HCT116 (cell line): Measurements from ENCODE around the gene HMX1. TPM values are rescaled to one million over a fixed set of nuclear protein-coding genes. Genes with fewer than 3 reads are reported as not detected.

Experiments used
- ATAC-seq: fragments of 200-7000 bp; cut with Tn5 transposase; 2 replicates; pipeline ENCODE4 v1.9.1; 2020; ENCODE audit warnings: mild to moderate bottlenecking, moderate library complexity
- BruUV-seq: library from RNA; stranded (reverse); fragments of 400-500 nt; replicated peaks from 2 replicates; lab custom pipeline; 2021; lab: Mats Ljungman, UMichigan
- CTCF ChIA-PET: fragments of 300-600 bp; sonication (Branson Sonifier 250); formaldehyde crosslinking; loops from one replicate; lab custom pipeline; 2021; ENCODE audit warnings: antibody characterized with exemption; lab: Charles Lee
- POLR2A ChIA-PET: fragments of 300-600, 350-600 bp; sonication (Branson Sonifier 250); formaldehyde crosslinking; loops from one replicate; lab custom pipeline; 2021; ENCODE audit warnings: antibody characterized with exemption; lab: Charles Lee
- RAD21 ChIA-PET, 2 experiments: fragments of 300-600 bp; sonication (Branson Sonifier 250); formaldehyde crosslinking; loops; one replicate each; lab custom pipeline; 2023; ENCODE audit warnings: low total read pairs in 2 of 2; ENCODE audit not compliant: uncharacterized antibody in 2 of 2, unreplicated experiment in 2 of 2, low non-redundant PET in 1 of 2; lab: Charles Lee
- DNase-seq: peaks from one replicate; pipeline ENCODE4 v3.0.0-alpha.2; 2010; ENCODE audit warnings: low read depth, low spot score
- H2AFZ ChIP-seq: fragments of 200-600 bp; shearing (Covaris generic), sonication (generic); 2 replicates; pipeline ENCODE4 v1.6.1; 2017; ENCODE audit warnings: low read depth, mixed run types, mixed read lengths, antibody characterized with exemption, low read length; ENCODE audit not compliant: poor library complexity, severe bottlenecking
- H3K27ac ChIP-seq: 2 replicates; pipeline ENCODE4 v1.5.1; 2012; ENCODE audit warnings: low read depth, low read length
- H3K27me3 ChIP-seq: fragments of 200-600 bp; sonication (generic); 2 replicates; pipeline ENCODE4 v1.6.1; 2016; ENCODE audit warnings: mixed run types, low read length, mixed read lengths; ENCODE audit not compliant: insufficient read depth
- H3K36me3 ChIP-seq, 2 experiments: fragments of 200-500 bp in 1 of 2; fragments of 200-600 bp in 1 of 2; sonication (Bioruptor generic) in 1 of 2; sonication (generic) in 1 of 2; 2 replicates each; pipeline versions ENCODE4 v1.5.1 to v1.6.1; 2014 to 2016; ENCODE audit warnings: low read length in 2 of 2, inconsistent platforms in 1 of 2, mixed read lengths in 1 of 2, mixed run types in 1 of 2; ENCODE audit not compliant: insufficient read depth in 2 of 2, control insufficient read depth in 1 of 2
- H3K4me1 ChIP-seq, 2 experiments: fragments of 200-600 bp in 1 of 2; sonication (generic) in 1 of 2; 2 replicates each; pipeline versions ENCODE4 v1.5.1 to v1.6.1; 2012 to 2017; ENCODE audit warnings: low read length in 2 of 2, inconsistent platforms in 1 of 2, mild to moderate bottlenecking in 1 of 2, mixed read lengths in 1 of 2, mixed run types in 1 of 2, moderate library complexity in 1 of 2; ENCODE audit not compliant: insufficient read depth in 2 of 2, control insufficient read depth in 1 of 2
- H3K4me2 ChIP-seq: fragments of 200-600 bp; sonication (generic); 2 replicates; pipeline ENCODE4 v1.6.1; 2017; ENCODE audit warnings: mixed run types, low read length, mixed read lengths
- H3K4me3 ChIP-seq, 2 experiments: fragments of 200-600 bp in 1 of 2; sonication (generic) in 1 of 2; replicated peaks in 1 of 2; 2 replicates each; pipeline ENCODE4 v1.5.1; 2011 to 2016; ENCODE audit warnings: low read length in 2 of 2, control low read depth in 1 of 2, low read depth in 1 of 2, mild to moderate bottlenecking in 1 of 2, mixed read lengths in 1 of 2, mixed run types in 1 of 2
- H3K79me2 ChIP-seq: fragments of 200-600 bp; sonication (generic); 2 replicates; pipeline ENCODE4 v1.6.1; 2017; ENCODE audit warnings: mild to moderate bottlenecking, mixed run types, low read length, moderate library complexity, mixed read lengths; ENCODE audit not compliant: insufficient read depth
- H3K9ac ChIP-seq: fragments of 200-600 bp; sonication (generic); 2 replicates; pipeline ENCODE4 v1.6.1; 2016; ENCODE audit warnings: low read length, mixed read lengths
- H3K9me2 ChIP-seq: fragments of 200-600 bp; sonication (generic), shearing (Covaris generic); 2 replicates; pipeline ENCODE4 v1.6.1; 2017; ENCODE audit warnings: mixed run types, mild to moderate bottlenecking, moderate library complexity; ENCODE audit not compliant: insufficient read depth
- H3K9me3 ChIP-seq, 2 experiments: fragments of 200-500 bp in 1 of 2; fragments of 200-600 bp in 1 of 2; sonication (Bioruptor generic) in 1 of 2; sonication (generic) in 1 of 2; 2 replicates each; pipeline ENCODE4 v1.6.1; 2014 to 2017; ENCODE audit warnings: low read length in 2 of 2, mixed read lengths in 2 of 2, inconsistent platforms in 1 of 2, low read depth in 1 of 2, mild to moderate bottlenecking in 1 of 2, mixed run types in 1 of 2, moderate library complexity in 1 of 2; ENCODE audit not compliant: control insufficient read depth in 1 of 2, insufficient read depth in 1 of 2
- H4K20me1 ChIP-seq: fragments of 200-600 bp; sonication (generic), shearing (Covaris generic); 2 replicates; pipeline ENCODE4 v1.6.1; 2017; ENCODE audit warnings: mixed run types, mild to moderate bottlenecking, moderate library complexity; ENCODE audit not compliant: insufficient read depth
- CEBPB ChIP-seq: IDR thresholded peaks from 2 replicates; pipeline ENCODE4 v1.6.1; 2012; ENCODE audit warnings: low read depth
- EGR1 ChIP-seq: IDR thresholded peaks from 2 replicates; pipeline ENCODE4 v1.6.1; 2012; ENCODE audit warnings: low read depth
- MAX ChIP-seq: IDR thresholded peaks from 2 replicates; pipeline ENCODE4 v1.6.1; 2012
- RAD21 ChIP-seq: IDR thresholded peaks from 2 replicates; pipeline ENCODE4 v1.6.1; 2012; ENCODE audit warnings: low read depth, mild to moderate bottlenecking
- SIN3A ChIP-seq: IDR thresholded peaks from 2 replicates; pipeline ENCODE4 v1.6.1; 2012; ENCODE audit warnings: low read depth
- SRF ChIP-seq: IDR thresholded peaks from 2 replicates; pipeline ENCODE4 v1.6.1; 2012; ENCODE audit warnings: low read depth
- TCF7L2 ChIP-seq: IDR thresholded peaks from 2 replicates; pipeline ENCODE4 v1.7.0; 2011; ENCODE audit warnings: borderline replicate concordance, inconsistent platforms; ENCODE audit not compliant: insufficient read depth, insufficient read length; ENCODE audit errors: extremely low read depth
- YY1 ChIP-seq: IDR thresholded peaks from 2 replicates; pipeline ENCODE4 v1.6.1; 2011; ENCODE audit warnings: low read length, low read depth, moderate library complexity, mild to moderate bottlenecking; ENCODE audit not compliant: insufficient replicate concordance; ENCODE audit errors: extremely low read depth
- intact Hi-C: fragments of 100-400 bp; cut with micrococcal nuclease; formaldehyde crosslinking; loops from 2 replicates; pipeline ENCODE4 v1.10.0; 2022
- total RNA-seq: library from RNA; stranded (reverse); gene quantifications from one replicate; pipeline ENCODE4 v1.2.1, GENCODE V29; 2021; ENCODE audit not compliant: unreplicated experiment
- TF ChIP-seq, protein P1 (sequence below), 3 experiments: fragments of 200-600 bp in 1 of 3; sonication (generic) in 1 of 3; IDR thresholded peaks in 2 of 3; conservative IDR thresholded peaks in 1 of 3; 2 replicates each; pipeline ENCODE4 v1.5.1; 2012 to 2017; ENCODE audit warnings: low read depth in 2 of 3, low read length in 2 of 3, antibody characterized with exemption in 1 of 3, borderline replicate concordance in 1 of 3, control low read depth in 1 of 3, mild to moderate bottlenecking in 1 of 3, mixed read lengths in 1 of 3, mixed run types in 1 of 3, moderate library complexity in 1 of 3; ENCODE audit not compliant: insufficient read depth in 1 of 3

Gene HMX1
- total RNA-seq, 1 experiment from 2014 or later = 0.39 TPM

GRCh38 chr4:8886612-8887406 is 15.2 kb upstream of the HMX1 start:
- POLR2A ChIA-PET = no interaction called here
- no peaks in the 10 kb centered on the region for H3K79me2 ChIP-seq
- no peak overlapping the region for H3K27ac ChIP-seq
- H3K4me2 ChIP-seq = no peak overlapping the region
- no peak overlapping the region for H2AFZ ChIP-seq
- no peak overlapping the region for H3K4me3 ChIP-seq
- H3K27me3 ChIP-seq = no peaks in the 10 kb centered on the region
- H3K4me1 ChIP-seq = peaks cover 0 to 5% of the 10 kb centered on the region in 2 experiments; a peak in 1 of 4 replicates
- H3K9me2 ChIP-seq = no peaks in the 10 kb centered on the region
- H3K9ac ChIP-seq = no peak overlapping the region
- CTCF ChIA-PET = interaction anchor here (1.0 to 2.2 kb wide), 2 partner anchors 12 to 199 kb away, joined by 3 to 15 read pairs; no protein-coding TSS in a partner anchor
- H4K20me1 ChIP-seq = no peaks in the 10 kb centered on the region
- ATAC-seq = no peak
- H3K9me3 ChIP-seq = peaks cover 0 to 4% of the 10 kb centered on the region in 2 experiments; a peak in 1 of 4 replicates
- RAD21 ChIA-PET = no interaction called here
- no peak for TF ChIP-seq EGR1
- TF ChIP-seq, protein P1, sequence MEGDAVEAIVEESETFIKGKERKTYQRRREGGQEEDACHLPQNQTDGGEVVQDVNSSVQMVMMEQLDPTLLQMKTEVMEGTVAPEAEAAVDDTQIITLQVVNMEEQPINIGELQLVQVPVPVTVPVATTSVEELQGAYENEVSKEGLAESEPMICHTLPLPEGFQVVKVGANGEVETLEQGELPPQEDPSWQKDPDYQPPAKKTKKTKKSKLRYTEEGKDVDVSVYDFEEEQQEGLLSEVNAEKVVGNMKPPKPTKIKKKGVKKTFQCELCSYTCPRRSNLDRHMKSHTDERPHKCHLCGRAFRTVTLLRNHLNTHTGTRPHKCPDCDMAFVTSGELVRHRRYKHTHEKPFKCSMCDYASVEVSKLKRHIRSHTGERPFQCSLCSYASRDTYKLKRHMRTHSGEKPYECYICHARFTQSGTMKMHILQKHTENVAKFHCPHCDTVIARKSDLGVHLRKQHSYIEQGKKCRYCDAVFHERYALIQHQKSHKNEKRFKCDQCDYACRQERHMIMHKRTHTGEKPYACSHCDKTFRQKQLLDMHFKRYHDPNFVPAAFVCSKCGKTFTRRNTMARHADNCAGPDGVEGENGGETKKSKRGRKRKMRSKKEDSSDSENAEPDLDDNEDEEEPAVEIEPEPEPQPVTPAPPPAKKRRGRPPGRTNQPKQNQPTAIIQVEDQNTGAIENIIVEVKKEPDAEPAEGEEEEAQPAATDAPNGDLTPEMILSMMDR (IDR thresholded peaks at IDR 0.05 in 2 of 3, conservative IDR thresholded peaks at IDR 0.05 in 1 of 3; ENCODE audit: borderline replicate concordance in 1 of 3, insufficient read depth in 1 of 3, low read depth in 2 of 3, low read length in 2 of 3) = peak; percentile 10 to 76 (median 73); a peak in 4 of 6 replicates
- TF ChIP-seq, all 23 proteins: peak for 1
- intact Hi-C loops = loop anchor here (10.0 kb wide), 1 partner anchor 282 kb away; no protein-coding TSS in a partner anchor
- H3K36me3 ChIP-seq = no peaks in the 10 kb centered on the region
- BruUV-seq = no TSS peak
- DNase-seq = no peak

DNA sequence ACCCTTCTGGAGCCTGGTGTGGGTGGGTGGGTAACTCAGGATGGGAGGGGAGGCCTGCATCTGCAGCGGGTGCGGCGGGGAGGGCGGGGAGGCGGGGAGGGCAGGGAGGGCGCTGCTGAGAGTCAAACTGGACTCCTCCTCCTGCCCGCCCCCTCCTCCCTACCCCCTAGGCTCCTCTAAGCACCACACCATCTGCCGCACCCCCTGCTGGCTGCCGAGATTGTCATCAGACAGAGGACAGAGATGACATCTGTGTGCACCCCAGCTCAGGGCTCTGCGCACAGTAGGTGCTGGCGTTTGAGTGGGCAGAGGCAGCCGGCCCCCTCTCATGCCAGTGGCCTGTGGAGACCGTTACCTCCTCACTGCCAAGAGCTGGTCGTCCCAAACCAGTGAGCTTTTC is 10.6 kb upstream of the HMX1 start:
- no peak overlapping the region for H3K27ac ChIP-seq
- no peaks in the 10 kb centered on the region for H3K27me3 ChIP-seq
- H3K36me3 ChIP-seq = no peaks in the 10 kb centered on the region
- RAD21 ChIA-PET = no interaction called here
- TF ChIP-seq MAX (no peak), CEBPB (no peak), SIN3A (no peak), SRF (no peak), RAD21 (peak; percentile 28; the same call in 1 of the 2 replicates), TCF7L2 (no peak), YY1 (no peak)
- TF ChIP-seq, protein P1 (IDR thresholded peaks at IDR 0.05 in 2 of 3, conservative IDR thresholded peaks at IDR 0.05 in 1 of 3; ENCODE audit: borderline replicate concordance in 1 of 3, insufficient read depth in 1 of 3, low read depth in 2 of 3, low read length in 2 of 3) = peak in 2 of 3 experiments; percentile 31 to 33; a peak in 4 of 6 replicates
- TF ChIP-seq, all 23 proteins: peak for 2
- peak; percentile 4 for DNase-seq
- ATAC-seq = peak; percentile 88
- Histone ChIP-seq H4K20me1 (no peaks in the 10 kb centered on the region), H2AFZ (no peak overlapping the region), H3K9me3 (peaks cover 0 to 4% of the 10 kb centered on the region in 2 experiments; a peak in 1 of 4 replicates), H3K4me3 (no peak overlapping the region), H3K9ac (no peak overlapping the region), H3K4me1 (peaks cover 0 to 5% of the 10 kb centered on the region in 2 experiments; a peak in 1 of 4 replicates), H3K79me2 (no peaks in the 10 kb centered on the region), H3K4me2 (no peak overlapping the region), H3K9me2 (no peaks in the 10 kb centered on the region)
- no TSS peak for BruUV-seq
- intact Hi-C loops = loop anchor here (10.0 kb wide), 1 partner anchor 277 kb away; no protein-coding TSS in a partner anchor
- ChIA-PET CTCF (no interaction called here), POLR2A (no interaction called here)
